ENCODE data around the gene PITPNC1.

GRCh38 chr17:67620088-67620487 lies 243.0 kb downstream of the PITPNC1 start:
- TF ChIP-seq CTCF (IDR thresholded peaks at IDR 0.05) (no peak), POLR2A (IDR thresholded peaks at IDR 0.05) (no peak)

Measured in esophagus squamous epithelium (tissue), 4 donors.